ENCODE data around the gene FOLR1.

Gene FOLR1

DNA sequence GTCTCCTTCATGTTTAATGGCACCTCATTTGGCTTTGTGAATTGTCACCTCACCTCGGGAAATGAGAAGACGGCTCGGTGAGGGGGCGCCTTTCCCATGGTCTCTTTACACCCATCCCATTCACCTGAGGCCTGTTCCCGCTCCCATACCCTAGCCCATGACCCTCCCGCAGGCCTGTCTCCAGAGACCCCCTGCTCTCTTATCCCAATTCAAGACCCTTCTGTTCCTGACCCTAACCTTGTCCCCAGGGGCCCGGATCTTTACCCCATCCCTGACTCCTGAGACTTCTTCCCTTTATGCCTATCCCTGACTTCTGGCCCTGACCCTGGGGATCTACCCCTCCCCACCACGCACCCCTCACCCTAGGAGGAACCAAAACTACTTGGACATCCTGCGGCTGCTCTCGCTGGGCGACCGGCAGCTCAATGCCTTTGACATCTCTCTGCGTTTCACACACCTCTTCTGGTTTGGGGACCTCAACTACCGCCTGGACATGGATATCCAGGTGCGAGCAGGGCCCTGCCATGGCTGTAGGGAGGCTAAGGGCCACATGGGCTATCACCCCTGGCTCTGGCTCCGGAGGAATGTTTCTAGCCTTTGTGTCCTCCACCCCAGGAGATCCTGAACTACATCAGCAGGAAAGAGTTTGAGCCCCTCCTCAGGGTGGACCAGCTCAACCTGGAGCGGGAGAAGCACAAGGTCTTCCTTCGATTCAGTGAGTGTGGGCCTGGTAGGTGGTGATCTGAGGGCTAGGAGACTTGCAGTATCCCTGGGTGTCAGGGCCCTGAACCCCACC, 40.5 kb downstream of the FOLR1 start:
- H3K36me3 Mint-ChIP-seq (ENCODE audit: low read depth) = peaks cover 100% of the 10 kb centered on the region

DNA sequence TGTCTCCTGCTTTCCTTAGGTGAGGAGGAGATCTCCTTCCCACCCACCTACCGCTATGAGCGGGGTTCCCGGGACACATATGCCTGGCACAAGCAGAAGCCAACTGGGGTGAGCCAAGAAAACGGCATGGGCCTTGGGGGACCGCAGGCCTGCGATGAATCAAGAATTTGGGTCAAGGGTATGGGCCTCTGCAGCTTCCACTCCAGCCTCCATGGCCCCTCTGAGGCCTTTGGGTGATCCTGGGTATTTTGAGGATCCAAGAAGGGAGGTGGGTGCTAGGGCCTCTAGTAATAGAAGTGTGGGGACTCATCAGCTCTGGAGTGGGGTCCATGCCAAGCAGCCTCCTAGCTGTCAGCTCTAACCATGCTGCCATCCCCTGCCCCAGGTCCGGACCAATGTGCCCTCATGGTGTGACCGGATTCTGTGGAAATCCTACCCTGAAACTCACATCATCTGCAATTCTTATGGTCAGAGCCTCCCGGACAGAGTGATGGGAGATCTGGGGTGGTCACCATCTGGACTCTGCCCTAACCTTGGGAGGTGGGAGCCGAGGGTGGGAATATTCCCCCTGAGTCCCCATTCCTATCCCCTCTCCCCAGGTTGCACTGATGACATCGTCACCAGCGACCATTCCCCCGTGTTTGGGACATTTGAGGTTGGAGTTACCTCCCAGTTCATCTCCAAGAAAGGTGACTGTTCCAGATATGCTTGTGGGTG, 41.3 kb downstream of the FOLR1 start:
- Mint-ChIP-seq H3K4me1 (ENCODE audit: low read depth) (peaks cover 91% of the 10 kb centered on the region), H3K36me3 (ENCODE audit: low read depth) (peaks cover 100% of the 10 kb centered on the region)
- intact Hi-C loops (cut with micrococcal nuclease) = no loop called here

More for the DNA sequence above, 40.5 kb downstream of the FOLR1 start:
- Mint-ChIP-seq H3K27me3 (peaks cover 6% of the 10 kb centered on the region), H3K27ac (peak overlapping the region; percentile 21), H3K9me3 (no peaks in the 10 kb centered on the region), H3K4me1 (ENCODE audit: low read depth) (peaks cover 94% of the 10 kb centered on the region), H3K4me3 (no peak overlapping the region)
- intact Hi-C loops (cut with micrococcal nuclease) = no loop called here

DNA sequence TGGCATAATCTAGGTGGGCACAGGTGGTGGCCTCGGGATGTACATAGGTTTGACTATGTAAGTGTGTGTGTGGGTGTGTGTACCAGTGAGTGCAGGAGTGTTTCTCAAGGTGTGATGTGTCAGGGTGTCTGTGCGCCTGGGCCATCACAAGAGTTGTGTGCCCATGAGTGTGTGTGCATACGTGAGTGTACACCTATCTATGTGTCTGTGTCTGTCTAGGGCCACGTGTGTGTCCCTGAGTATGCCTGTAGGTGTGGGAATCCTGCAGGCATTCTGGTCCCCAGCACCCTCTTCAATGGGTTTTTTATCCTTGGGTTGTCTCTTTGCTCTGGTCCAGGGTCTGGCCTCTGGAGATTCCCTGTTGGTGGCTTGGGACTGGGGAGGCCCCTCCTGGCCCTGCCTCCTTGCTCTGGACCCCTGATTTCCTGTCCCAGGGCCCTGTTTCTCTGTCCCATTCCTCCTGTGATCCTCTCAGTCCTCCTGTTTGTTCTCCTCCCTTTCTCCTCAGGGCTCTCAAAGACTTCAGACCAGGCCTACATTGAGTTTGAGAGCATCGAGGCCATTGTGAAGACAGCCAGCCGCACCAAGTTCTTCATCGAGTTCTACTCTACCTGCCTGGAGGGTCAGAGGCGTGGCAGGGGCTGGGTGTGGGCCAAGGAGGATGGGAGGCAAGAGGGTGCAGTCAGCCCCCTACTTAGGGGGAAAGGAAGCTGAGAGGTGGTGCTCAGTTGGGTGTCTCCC, 42.0 kb downstream of the FOLR1 start:
- Mint-ChIP-seq H3K4me3 (no peak overlapping the region), H3K9me3 (no peaks in the 10 kb centered on the region), H3K4me1 (ENCODE audit: low read depth) (peaks cover 88% of the 10 kb centered on the region), H3K36me3 (ENCODE audit: low read depth) (peaks cover 100% of the 10 kb centered on the region), H3K27me3 (peaks cover 16% of the 10 kb centered on the region), H3K27ac (peak overlapping the region; percentile 48)
- intact Hi-C loops (cut with micrococcal nuclease) = no loop called here

More for the DNA sequence above, 41.3 kb downstream of the FOLR1 start:
- no peaks in the 10 kb centered on the region for H3K9me3 Mint-ChIP-seq
- peak overlapping the region; percentile 21 for H3K27ac Mint-ChIP-seq
- no peak overlapping the region for H3K4me3 Mint-ChIP-seq
- peaks cover 11% of the 10 kb centered on the region for H3K27me3 Mint-ChIP-seq

DNA sequence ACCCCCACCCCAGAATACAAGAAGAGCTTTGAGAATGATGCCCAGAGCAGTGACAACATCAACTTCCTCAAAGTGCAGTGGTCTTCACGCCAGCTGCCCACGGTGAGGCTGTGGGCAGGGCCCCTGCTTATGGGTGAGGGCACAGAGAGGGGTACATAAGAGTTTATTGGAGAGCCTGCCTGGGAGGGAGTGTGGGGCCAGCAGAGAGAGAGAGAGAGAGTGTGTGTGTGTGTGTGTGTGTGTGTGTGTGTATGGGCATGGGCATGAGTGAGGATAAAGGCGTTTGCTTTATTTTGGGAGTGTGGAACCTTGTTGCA, 42.5 kb downstream of the FOLR1 start:
- intact Hi-C loops (cut with micrococcal nuclease) = no loop called here
- Mint-ChIP-seq H3K4me3 (no peak overlapping the region), H3K27me3 (peaks cover 20% of the 10 kb centered on the region), H3K4me1 (ENCODE audit: low read depth) (peaks cover 88% of the 10 kb centered on the region), H3K27ac (peak overlapping the region; percentile 48), H3K9me3 (no peaks in the 10 kb centered on the region), H3K36me3 (ENCODE audit: low read depth) (peaks cover 96% of the 10 kb centered on the region)

DNA sequence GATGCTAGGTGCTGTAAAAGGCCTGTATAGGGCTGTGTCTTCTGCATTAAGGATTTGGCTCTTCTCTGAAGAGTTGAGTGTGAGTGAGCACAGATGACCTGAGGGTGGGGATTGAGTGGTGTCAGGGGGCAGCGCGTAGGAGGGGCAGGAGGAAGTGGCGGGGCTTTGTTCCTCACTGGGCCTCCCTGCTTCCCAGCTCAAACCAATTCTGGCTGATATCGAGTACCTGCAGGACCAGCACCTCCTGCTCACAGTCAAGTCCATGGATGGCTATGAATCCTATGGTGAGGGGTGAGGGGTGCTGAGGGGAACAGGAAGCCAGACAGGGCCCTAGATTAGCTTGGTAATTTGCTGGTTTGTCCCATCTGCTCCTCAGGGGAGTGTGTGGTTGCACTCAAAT, 43.0 kb downstream of the FOLR1 start:
- H3K4me3 Mint-ChIP-seq = no peak overlapping the region
- H3K36me3 Mint-ChIP-seq (ENCODE audit: low read depth) = peaks cover 92% of the 10 kb centered on the region
- peaks cover 22% of the 10 kb centered on the region for H3K27me3 Mint-ChIP-seq
- H3K4me1 Mint-ChIP-seq (ENCODE audit: low read depth) = peaks cover 85% of the 10 kb centered on the region
- H3K9me3 Mint-ChIP-seq = no peaks in the 10 kb centered on the region
- intact Hi-C loops (cut with micrococcal nuclease) = loop anchor here (5.0 kb wide), 3 partner anchors 53 to 208 kb away; partner anchors contain the start of gene CLPB
- H3K27ac Mint-ChIP-seq = peak overlapping the region; percentile 48

DNA sequence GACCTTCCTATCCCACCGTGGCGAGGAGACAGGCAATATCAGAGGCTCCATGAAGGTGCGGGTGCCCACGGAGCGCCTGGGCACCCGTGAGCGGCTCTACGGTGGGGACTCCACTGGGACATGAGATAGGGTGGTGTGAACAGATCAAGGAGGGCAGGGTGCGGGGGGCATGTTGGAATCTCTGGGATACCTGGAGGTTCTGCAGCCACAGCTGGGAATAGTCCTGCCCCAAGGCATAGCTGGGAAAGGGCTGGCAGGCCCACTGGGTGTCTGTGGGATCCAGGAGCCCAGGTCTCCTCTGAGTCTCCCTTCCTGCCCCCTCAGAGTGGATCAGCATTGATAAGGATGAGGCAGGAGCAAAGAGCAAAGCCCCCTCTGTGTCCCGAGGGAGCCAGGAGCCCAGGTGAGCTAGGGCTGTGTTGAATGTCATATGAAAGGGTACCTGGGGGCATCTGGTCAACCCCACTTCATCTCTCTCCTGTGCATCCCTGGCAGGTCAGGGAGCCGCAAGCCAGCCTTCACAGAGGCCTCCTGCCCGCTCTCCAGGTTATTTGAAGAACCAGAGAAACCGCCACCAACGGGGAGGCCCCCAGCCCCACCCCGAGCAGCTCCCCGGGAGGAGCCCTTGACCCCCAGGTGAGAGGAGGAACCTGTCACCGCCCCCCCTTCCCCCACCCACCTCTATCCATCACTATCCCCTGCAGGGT, 43.6 kb downstream of the FOLR1 start:
- Mint-ChIP-seq H3K9me3 (no peaks in the 10 kb centered on the region), H3K27me3 (peaks cover 26% of the 10 kb centered on the region), H3K27ac (no peak overlapping the region), H3K4me3 (no peak overlapping the region), H3K36me3 (ENCODE audit: low read depth) (peaks cover 86% of the 10 kb centered on the region), H3K4me1 (ENCODE audit: low read depth) (peaks cover 85% of the 10 kb centered on the region)
- intact Hi-C loops (cut with micrococcal nuclease) = loop anchor here (5.0 kb wide), 3 partner anchors 53 to 208 kb away; partner anchors contain the start of gene CLPB

DNA sequence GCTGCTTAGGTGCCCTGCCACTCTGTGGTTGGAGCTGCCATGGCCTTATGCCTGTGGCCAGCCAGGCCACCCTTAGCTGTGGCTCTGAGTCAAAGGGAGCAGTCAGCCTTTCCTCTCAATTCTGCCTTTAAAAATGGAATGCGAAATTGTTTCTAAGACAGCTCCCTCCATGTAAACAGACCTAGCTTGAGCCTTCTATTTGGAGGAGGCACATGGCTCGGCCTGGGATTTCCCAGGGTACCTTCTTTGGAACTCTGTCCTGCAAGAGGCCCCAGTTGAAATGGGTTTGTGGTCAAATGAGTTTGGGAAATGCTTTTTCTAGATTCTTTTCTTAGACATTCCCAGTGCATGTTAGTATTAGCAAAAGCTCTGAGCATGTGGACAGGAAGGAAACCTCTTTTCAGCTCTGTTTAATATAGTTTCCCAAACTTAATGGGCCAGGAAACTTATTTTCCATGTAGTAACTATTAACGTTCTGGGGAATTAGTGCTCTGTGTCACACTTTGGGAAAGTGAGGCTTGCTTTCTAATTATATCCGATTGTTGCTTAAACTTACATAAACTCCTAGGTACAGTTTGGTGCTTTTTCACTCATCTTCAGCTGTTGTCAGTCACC, 44.2 kb downstream of the FOLR1 start:
- intact Hi-C loops (cut with micrococcal nuclease) = loop anchor here (5.0 kb wide), 3 partner anchors 54 to 209 kb away; partner anchors contain the start of gene CLPB
- Mint-ChIP-seq H3K4me3 (no peak overlapping the region), H3K27me3 (peaks cover 32% of the 10 kb centered on the region), H3K36me3 (ENCODE audit: low read depth) (peaks cover 79% of the 10 kb centered on the region), H3K9me3 (no peaks in the 10 kb centered on the region), H3K27ac (peak overlapping the region; percentile 61), H3K4me1 (ENCODE audit: low read depth) (peaks cover 84% of the 10 kb centered on the region)

DNA sequence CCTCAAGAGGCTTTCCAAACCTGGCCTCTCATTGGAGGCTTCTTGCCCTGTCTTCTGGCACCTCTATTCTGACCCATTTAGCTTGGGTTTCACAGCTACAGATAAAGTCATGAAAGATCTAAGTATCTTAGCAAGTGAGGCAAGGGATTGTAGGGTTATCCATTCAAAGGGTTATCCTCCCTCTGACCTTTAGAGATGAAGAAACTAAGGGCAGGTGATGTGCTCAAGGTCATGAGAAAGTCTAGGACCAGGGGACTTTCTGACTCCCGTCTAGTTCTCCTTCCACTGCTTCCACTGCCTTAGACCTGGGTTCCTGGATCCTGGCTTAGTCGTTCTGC, 44.8 kb downstream of the FOLR1 start:
- intact Hi-C loops (cut with micrococcal nuclease) = loop anchor here (5.0 kb wide), 3 partner anchors 54 to 209 kb away; partner anchors contain the start of gene CLPB
- Mint-ChIP-seq H3K4me3 (no peak overlapping the region), H3K27me3 (peaks cover 38% of the 10 kb centered on the region), H3K9me3 (no peaks in the 10 kb centered on the region), H3K36me3 (ENCODE audit: low read depth) (peaks cover 74% of the 10 kb centered on the region), H3K4me1 (ENCODE audit: low read depth) (peaks cover 82% of the 10 kb centered on the region), H3K27ac (peak overlapping the region; percentile 61)

DNA sequence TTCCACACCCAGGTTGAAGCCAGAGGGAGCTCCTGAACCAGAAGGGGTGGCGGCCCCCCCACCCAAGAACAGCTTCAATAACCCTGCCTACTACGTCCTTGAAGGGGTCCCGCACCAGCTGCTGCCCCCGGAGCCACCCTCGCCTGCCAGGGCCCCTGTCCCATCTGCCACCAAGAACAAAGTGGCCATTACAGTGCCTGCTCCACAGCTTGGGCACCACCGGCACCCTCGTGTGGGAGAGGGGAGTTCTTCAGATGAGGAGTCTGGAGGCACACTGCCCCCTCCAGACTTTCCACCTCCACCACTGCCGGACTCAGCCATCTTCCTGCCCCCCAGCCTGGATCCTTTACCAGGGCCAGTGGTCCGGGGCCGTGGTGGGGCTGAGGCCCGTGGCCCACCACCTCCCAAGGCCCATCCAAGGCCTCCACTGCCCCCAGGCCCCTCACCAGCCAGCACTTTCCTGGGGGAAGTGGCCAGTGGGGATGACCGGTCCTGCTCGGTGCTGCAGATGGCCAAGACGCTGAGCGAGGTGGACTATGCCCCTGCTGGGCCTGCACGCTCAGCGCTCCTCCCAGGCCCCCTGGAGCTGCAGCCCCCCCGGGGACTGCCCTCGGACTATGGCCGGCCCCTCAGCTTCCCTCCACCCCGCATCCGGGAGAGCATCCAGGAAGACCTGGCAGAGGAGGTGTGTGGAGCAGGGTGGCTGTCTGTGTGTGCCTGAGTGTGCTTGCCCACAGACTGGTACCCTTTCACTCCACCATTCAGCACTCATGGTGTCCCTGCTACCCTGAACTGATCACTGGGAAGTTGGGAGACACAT, 45.4 kb downstream of the FOLR1 start:
- H3K27me3 Mint-ChIP-seq = peaks cover 44% of the 10 kb centered on the region
- peaks cover 68% of the 10 kb centered on the region for H3K36me3 Mint-ChIP-seq (ENCODE audit: low read depth)
- H3K4me3 Mint-ChIP-seq = no peak overlapping the region
- intact Hi-C loops (cut with micrococcal nuclease) = loop anchor here (5.0 kb wide), 3 partner anchors 55 to 210 kb away; partner anchors contain the start of gene CLPB
- no peaks in the 10 kb centered on the region for H3K9me3 Mint-ChIP-seq
- peak overlapping the region; percentile 61 for H3K27ac Mint-ChIP-seq
- H3K4me1 Mint-ChIP-seq (ENCODE audit: low read depth) = peaks cover 82% of the 10 kb centered on the region

DNA sequence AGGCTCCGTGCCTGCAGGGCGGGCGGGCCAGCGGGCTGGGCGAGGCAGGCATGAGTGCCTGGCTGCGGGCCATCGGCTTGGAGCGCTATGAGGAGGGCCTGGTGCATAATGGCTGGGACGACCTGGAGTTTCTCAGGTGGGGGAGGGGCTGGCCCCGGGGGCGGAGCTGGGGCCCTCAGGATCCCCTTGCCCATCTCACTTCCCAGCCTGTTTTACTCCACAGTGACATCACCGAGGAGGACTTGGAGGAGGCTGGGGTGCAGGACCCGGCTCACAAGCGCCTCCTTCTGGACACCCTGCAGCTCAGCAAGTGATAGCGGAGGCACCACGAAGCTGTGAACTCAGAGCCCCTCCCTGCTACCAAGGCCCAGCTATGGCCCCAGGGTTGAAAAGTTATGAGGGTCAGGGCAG, 46.1 kb downstream of the FOLR1 start:
- Mint-ChIP-seq H3K4me3 (no peak overlapping the region), H3K4me1 (ENCODE audit: low read depth) (peaks cover 82% of the 10 kb centered on the region), H3K9me3 (no peaks in the 10 kb centered on the region), H3K36me3 (ENCODE audit: low read depth) (peaks cover 61% of the 10 kb centered on the region), H3K27me3 (peaks cover 51% of the 10 kb centered on the region), H3K27ac (no peak overlapping the region)
- intact Hi-C loops (cut with micrococcal nuclease) = loop anchor here (5.0 kb wide), 3 partner anchors 56 to 211 kb away; partner anchors contain the start of gene CLPB

DNA sequence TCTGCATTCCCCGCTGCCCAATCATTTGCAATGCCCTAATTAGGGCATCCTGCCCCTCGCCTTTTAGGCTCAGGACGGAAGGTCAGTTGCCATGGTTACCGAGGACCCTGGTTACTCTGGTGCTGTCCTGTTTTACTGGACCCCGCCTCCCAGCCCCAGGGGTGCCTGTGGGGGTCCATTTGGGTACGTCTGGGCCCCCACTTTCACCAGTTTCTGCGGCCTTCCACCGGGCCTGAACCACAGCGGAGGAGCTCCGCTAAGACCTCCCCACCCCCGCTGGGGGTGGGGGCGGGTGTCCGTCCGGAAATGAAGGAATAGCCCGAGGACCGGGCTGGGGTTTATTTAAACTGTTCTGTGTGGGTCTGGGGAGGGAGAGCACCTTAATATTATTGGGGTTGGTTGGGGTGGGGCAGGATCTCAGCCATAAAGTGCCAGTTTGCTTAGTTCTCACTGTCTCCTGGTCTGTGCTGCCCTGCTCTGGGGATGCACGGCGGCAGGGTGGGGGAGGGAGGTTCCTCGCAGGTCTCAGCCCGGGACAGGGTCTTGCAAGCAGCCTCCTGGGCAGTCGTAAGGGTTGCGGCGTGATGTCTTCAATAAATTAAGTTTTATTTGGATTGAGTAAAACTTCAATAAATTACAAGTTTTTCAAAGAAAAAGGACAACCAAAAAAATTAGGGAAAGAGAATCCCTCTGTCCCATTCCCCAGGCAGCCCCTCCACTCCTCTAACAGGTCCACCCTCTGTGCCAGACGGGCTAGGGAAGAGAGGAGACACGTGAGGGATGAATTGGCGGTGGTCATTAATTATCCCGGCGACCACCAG, 46.8 kb downstream of the FOLR1 start:
- Mint-ChIP-seq H3K27ac (peak overlapping the region; percentile 81), H3K4me1 (ENCODE audit: low read depth) (peaks cover 82% of the 10 kb centered on the region), H3K4me3 (peak overlapping the region; percentile 65), H3K36me3 (ENCODE audit: low read depth) (peaks cover 54% of the 10 kb centered on the region), H3K27me3 (peaks cover 58% of the 10 kb centered on the region), H3K9me3 (no peaks in the 10 kb centered on the region)
- intact Hi-C loops (cut with micrococcal nuclease) = loop anchor here (5.0 kb wide), 3 partner anchors 56 to 211 kb away; partner anchors contain the start of gene CLPB
